ENCODE results near the gene PALD1.

DNA sequence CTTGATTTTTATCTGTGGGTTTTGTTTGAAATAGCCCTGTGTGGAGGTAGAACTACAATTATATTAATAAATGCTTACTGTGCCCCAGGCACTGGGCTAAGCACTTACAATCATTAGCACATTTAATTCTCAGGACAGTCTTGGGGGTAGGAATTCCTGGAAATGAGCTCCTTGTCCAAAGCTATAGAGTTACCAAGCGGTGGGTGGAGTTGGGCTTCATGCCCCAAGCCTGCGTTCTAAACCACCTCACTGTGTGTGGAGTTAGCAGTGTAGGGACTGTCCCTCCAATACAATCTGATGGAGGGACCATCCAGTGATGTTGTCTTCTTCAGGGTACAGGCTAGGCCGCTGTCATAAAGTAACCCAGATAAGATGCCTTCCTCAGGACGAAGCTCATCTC, 49.7 kb downstream of the PALD1 start:
- TF ChIP-seq, protein P1, sequence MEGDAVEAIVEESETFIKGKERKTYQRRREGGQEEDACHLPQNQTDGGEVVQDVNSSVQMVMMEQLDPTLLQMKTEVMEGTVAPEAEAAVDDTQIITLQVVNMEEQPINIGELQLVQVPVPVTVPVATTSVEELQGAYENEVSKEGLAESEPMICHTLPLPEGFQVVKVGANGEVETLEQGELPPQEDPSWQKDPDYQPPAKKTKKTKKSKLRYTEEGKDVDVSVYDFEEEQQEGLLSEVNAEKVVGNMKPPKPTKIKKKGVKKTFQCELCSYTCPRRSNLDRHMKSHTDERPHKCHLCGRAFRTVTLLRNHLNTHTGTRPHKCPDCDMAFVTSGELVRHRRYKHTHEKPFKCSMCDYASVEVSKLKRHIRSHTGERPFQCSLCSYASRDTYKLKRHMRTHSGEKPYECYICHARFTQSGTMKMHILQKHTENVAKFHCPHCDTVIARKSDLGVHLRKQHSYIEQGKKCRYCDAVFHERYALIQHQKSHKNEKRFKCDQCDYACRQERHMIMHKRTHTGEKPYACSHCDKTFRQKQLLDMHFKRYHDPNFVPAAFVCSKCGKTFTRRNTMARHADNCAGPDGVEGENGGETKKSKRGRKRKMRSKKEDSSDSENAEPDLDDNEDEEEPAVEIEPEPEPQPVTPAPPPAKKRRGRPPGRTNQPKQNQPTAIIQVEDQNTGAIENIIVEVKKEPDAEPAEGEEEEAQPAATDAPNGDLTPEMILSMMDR (conservative IDR thresholded peaks at IDR 0.05 in 1 of 2, IDR thresholded peaks at IDR 0.05 in 1 of 2; ENCODE audit: low read depth in 1 of 2, low read length in 2 of 2) = no peak
- TF ChIP-seq EZH2 (IDR thresholded peaks at IDR 0.05; ENCODE audit: low read length, missing control alignments) = no peak

Data from fibroblast of lung (primary cell).